Spleen (tissue), 7 donors: ENCODE data around the gene MESP2.

Experiments used
- POLR2A ChIP-seq, 3 donors: fragments of 450-650 bp; IDR thresholded peaks; one replicate each; pipeline ENCODE4 v1.5.1; 2017; ENCODE audit warnings: antibody characterized with exemption in 3 of 3, mild to moderate bottlenecking in 1 of 3
- TF ChIP-seq, protein P1 (sequence below), 11 experiments: fragments of 200-600 bp in 7 of 11; fragments of 450-650 bp in 4 of 11; sonication (generic) in 4 of 11; IDR thresholded peaks in 8 of 11; conservative IDR thresholded peaks in 3 of 11; 1 replicate in 7 of 11; 2 replicates in 4 of 11; pipeline versions ENCODE4 v1.4.0 to v1.8.0; 2016 to 2021; ENCODE audit warnings: antibody characterized with exemption in 11 of 11, inconsistent platforms in 4 of 11, mild to moderate bottlenecking in 1 of 11
- donor health status: DM: no; HTN: no; CAD: no; lungs with moderate emphysema.
- donor health status: DM: no; HTN: no; CAD: no.
- donor health status: DM: no; HTN: no; CAD: no.

DNA sequence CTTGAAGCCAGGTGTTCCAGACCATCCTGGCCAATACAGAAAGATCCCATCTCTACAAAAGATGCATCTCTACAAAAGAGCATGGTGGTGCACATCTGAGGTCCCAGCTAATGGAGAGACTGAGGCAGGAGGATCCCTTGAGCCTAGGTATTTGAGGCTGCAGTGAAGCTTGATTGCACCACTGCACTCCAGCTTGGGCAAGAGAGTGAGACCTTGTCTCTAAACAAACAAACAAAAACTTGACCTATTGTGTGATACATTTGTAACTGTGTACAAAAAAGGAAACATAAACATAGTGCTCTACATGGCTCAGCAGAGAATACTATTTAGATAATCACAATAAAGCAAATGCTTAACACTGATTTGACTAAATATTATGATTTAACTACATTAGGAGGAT is 19.9 kb downstream of the MESP2 start:
- TF ChIP-seq, protein P1, sequence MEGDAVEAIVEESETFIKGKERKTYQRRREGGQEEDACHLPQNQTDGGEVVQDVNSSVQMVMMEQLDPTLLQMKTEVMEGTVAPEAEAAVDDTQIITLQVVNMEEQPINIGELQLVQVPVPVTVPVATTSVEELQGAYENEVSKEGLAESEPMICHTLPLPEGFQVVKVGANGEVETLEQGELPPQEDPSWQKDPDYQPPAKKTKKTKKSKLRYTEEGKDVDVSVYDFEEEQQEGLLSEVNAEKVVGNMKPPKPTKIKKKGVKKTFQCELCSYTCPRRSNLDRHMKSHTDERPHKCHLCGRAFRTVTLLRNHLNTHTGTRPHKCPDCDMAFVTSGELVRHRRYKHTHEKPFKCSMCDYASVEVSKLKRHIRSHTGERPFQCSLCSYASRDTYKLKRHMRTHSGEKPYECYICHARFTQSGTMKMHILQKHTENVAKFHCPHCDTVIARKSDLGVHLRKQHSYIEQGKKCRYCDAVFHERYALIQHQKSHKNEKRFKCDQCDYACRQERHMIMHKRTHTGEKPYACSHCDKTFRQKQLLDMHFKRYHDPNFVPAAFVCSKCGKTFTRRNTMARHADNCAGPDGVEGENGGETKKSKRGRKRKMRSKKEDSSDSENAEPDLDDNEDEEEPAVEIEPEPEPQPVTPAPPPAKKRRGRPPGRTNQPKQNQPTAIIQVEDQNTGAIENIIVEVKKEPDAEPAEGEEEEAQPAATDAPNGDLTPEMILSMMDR (IDR thresholded peaks at IDR 0.05 in 8 of 11, conservative IDR thresholded peaks at IDR 0.05 in 3 of 11) = no peak
- no peak for TF ChIP-seq POLR2A (IDR thresholded peaks at IDR 0.05)
